SK-N-SH treated with all-trans-retinoic acid at 6 μM for 48 hours (cell line): Measurements from ENCODE around the gene THSD7A.

ENCODE experiments used
- ATAC-seq: fragments of 200-7000 bp; cut with Tn5 transposase; 3 replicates; pipeline ENCODE4 v1.9.1; 2020; ENCODE audit warnings: mild to moderate bottlenecking, moderate library complexity
- ARNTL ChIP-seq: fragments of 450-650 bp; formaldehyde crosslinking; IDR thresholded peaks from 2 replicates; pipeline ENCODE4 v1.5.0; 2020; ENCODE audit warnings: low read depth, mild to moderate bottlenecking, moderate library complexity, borderline replicate concordance
- CSDC2 ChIP-seq: fragments of 250-450 bp; sonication (Bioruptor Pico); IDR thresholded peaks from 2 replicates; pipeline ENCODE4 v1.5.0; 2020; ENCODE audit warnings: mild to moderate bottlenecking, moderate library complexity
- CSRNP3 ChIP-seq: fragments of 250-450 bp; sonication (Bioruptor Pico); IDR thresholded peaks from 2 replicates; pipeline ENCODE4 v1.5.1; 2021; ENCODE audit warnings: mild to moderate bottlenecking, moderate library complexity
- ESRRG ChIP-seq: fragments of 250-450 bp; sonication (Bioruptor Pico); IDR thresholded peaks from 2 replicates; pipeline ENCODE4 v1.6.1; 2021; ENCODE audit warnings: mild to moderate bottlenecking
- GLIS3 ChIP-seq: fragments of 250-450 bp; sonication (Bioruptor Pico); IDR thresholded peaks from 2 replicates; pipeline ENCODE4 v1.5.0; 2020; ENCODE audit warnings: mild to moderate bottlenecking, moderate library complexity
- ISL1 ChIP-seq: fragments of 250-450 bp; sonication (Bioruptor Pico); IDR thresholded peaks from 2 replicates; pipeline ENCODE4 v2.1.2; 2022; ENCODE audit warnings: mild to moderate bottlenecking, moderate library complexity
- OSR1 ChIP-seq: fragments of 250-450 bp; sonication (Bioruptor Pico); IDR thresholded peaks from 2 replicates; pipeline ENCODE4 v1.8.0; 2022; ENCODE audit warnings: moderate library complexity, mild to moderate bottlenecking, inconsistent platforms
- PATZ1 ChIP-seq: fragments of 250-450 bp; sonication (Bioruptor Pico); IDR thresholded peaks from 2 replicates; pipeline ENCODE4 v1.8.0; 2020; ENCODE audit warnings: mild to moderate bottlenecking, moderate library complexity, borderline replicate concordance
- POU6F1 ChIP-seq: fragments of 250-450 bp; sonication (Bioruptor Pico); IDR thresholded peaks from 2 replicates; pipeline ENCODE4 v1.8.0; 2021; ENCODE audit warnings: low read depth, mild to moderate bottlenecking, moderate library complexity, borderline replicate concordance
- PPARA ChIP-seq: fragments of 250-450 bp; sonication (Bioruptor Pico); IDR thresholded peaks from 2 replicates; pipeline ENCODE4 v1.5.0; 2020; ENCODE audit warnings: mild to moderate bottlenecking, borderline replicate concordance
- RARB ChIP-seq: fragments of 250-450 bp; sonication (Bioruptor Pico); IDR thresholded peaks from 2 replicates; pipeline ENCODE4 v1.8.0; 2021; ENCODE audit warnings: mild to moderate bottlenecking, moderate library complexity
- SNAI2 ChIP-seq: fragments of 250-450 bp; sonication (Bioruptor Pico); IDR thresholded peaks from 2 replicates; pipeline ENCODE4 v1.5.0; 2020; ENCODE audit warnings: mild to moderate bottlenecking, moderate library complexity
- TCF4 ChIP-seq: fragments of 250-450 bp; sonication (Bioruptor Pico); IDR thresholded peaks from 2 replicates; pipeline ENCODE4 v1.8.0; 2021; ENCODE audit warnings: mild to moderate bottlenecking, moderate library complexity, borderline replicate concordance
- TOX ChIP-seq: fragments of 250-450 bp; sonication (Bioruptor Pico); IDR thresholded peaks from 2 replicates; pipeline ENCODE4 v1.8.0; 2021; ENCODE audit warnings: mild to moderate bottlenecking, moderate library complexity, borderline replicate concordance
- TSHZ2 ChIP-seq: fragments of 250-450 bp; sonication (Bioruptor Pico); IDR thresholded peaks from 2 replicates; pipeline ENCODE4 v1.5.0; 2020; ENCODE audit warnings: mild to moderate bottlenecking, moderate library complexity
- ZC3H10 ChIP-seq: fragments of 250-450 bp; sonication (Bioruptor Pico); IDR thresholded peaks from 2 replicates; pipeline ENCODE4 v1.5.1; 2021; ENCODE audit warnings: mild to moderate bottlenecking, moderate library complexity
- ZFP3 ChIP-seq: fragments of 250-450 bp; sonication (Bioruptor Pico); IDR thresholded peaks from 2 replicates; pipeline ENCODE4 v1.5.0; 2020; ENCODE audit warnings: mild to moderate bottlenecking, moderate library complexity
- ZFP30 ChIP-seq: fragments of 450-650 bp; formaldehyde crosslinking; IDR thresholded peaks from 2 replicates; pipeline ENCODE4 v1.5.0; 2022; ENCODE audit warnings: mild to moderate bottlenecking, moderate library complexity
- ZNF565 ChIP-seq: fragments of 450-650 bp; formaldehyde crosslinking; conservative IDR thresholded peaks from 2 replicates; pipeline ENCODE4 v1.5.0; 2020; ENCODE audit warnings: low read depth, mild to moderate bottlenecking, moderate library complexity
- ZNF70 ChIP-seq: fragments of 450-650 bp; formaldehyde crosslinking; IDR thresholded peaks from 2 replicates; pipeline ENCODE4 v1.5.0; 2020; ENCODE audit warnings: mild to moderate bottlenecking, moderate library complexity
- ZNF8 ChIP-seq: fragments of 450-650 bp; formaldehyde crosslinking; IDR thresholded peaks from 2 replicates; pipeline ENCODE4 v1.5.0; 2020; ENCODE audit warnings: mild to moderate bottlenecking, moderate library complexity

The THSD7A gene

GRCh38 chr7:11540271-11540761, 291.7 kb downstream of the THSD7A start:
- TF ChIP-seq RARB (CRISPR knock-in tag) = no peak
- peak; percentile 50; the same call in 1 of the 2 replicates for TF ChIP-seq PATZ1 (CRISPR knock-in tag)
- TF ChIP-seq TCF4 (CRISPR knock-in tag) = peak; percentile 65; the same call in 1 of the 2 replicates
- no peak for TF ChIP-seq POU6F1 (CRISPR knock-in tag)
- ATAC-seq = no peak; the same call in 2 of the 3 replicates

- no peak for ATAC-seq
- no peak for TF ChIP-seq PPARA (CRISPR knock-in tag)
- peak; percentile 20; the same call in 1 of the 2 replicates for TF ChIP-seq ZNF70 (CRISPR knock-in tag)
Observed at GRCh38 chr7:11539853-11540252, 292.1 kb downstream of the THSD7A start.

GRCh38 chr7:11538751-11539299, 293.2 kb downstream of the THSD7A start:
- TF ChIP-seq TOX (CRISPR knock-in tag) (no peak), TSHZ2 (CRISPR knock-in tag) (no peak), OSR1 (CRISPR knock-in tag) (no peak), ZNF8 (CRISPR knock-in tag) (no peak), ZC3H10 (CRISPR knock-in tag) (no peak), TCF4 (CRISPR knock-in tag) (peak; percentile 79), ESRRG (CRISPR knock-in tag) (no peak), ZFP30 (CRISPR knock-in tag) (no peak), PPARA (CRISPR knock-in tag) (no peak), CSRNP3 (CRISPR knock-in tag) (peak; percentile 30; the same call in 1 of the 2 replicates)
- TF ChIP-seq, all 23 proteins: peak for 2
- no peak for ATAC-seq

- ATAC-seq = no peak
- no peak for TF ChIP-seq TSHZ2 (CRISPR knock-in tag)
- no peak for TF ChIP-seq GLIS3 (CRISPR knock-in tag)
- no peak for TF ChIP-seq SNAI2 (CRISPR knock-in tag)
- TF ChIP-seq OSR1 (CRISPR knock-in tag) = no peak
- TF ChIP-seq ZFP3 = no peak
- TF ChIP-seq ZNF565 = no peak
- TF ChIP-seq ARNTL (CRISPR knock-in tag) = no peak
- no peak for TF ChIP-seq ISL1
- no peak for TF ChIP-seq PPARA (CRISPR knock-in tag)
- no peak for TF ChIP-seq ZFP30 (CRISPR knock-in tag)
- no peak for TF ChIP-seq PATZ1 (CRISPR knock-in tag)
- TF ChIP-seq ZNF8 (CRISPR knock-in tag) = no peak
- TF ChIP-seq ZNF70 (CRISPR knock-in tag) = no peak
- no peak for TF ChIP-seq CSDC2 (CRISPR knock-in tag)
Observed at GRCh38 chr7:11533229-11533820, 298.7 kb downstream of the THSD7A start.
